Left ventricle myocardium inferior (tissue), 1 donor: Measurements from ENCODE around the gene OTOGL. TPM values are rescaled to one million over a fixed set of nuclear protein-coding genes. Genes with fewer than 3 reads are reported as not detected.

Experiments
- DNase-seq: peaks from one replicate; pipeline ENCODE4 v3.0.0-alpha.2; 2020
- H3K27ac ChIP-seq: fragments of 200-600 bp; replicated peaks from 2 replicates; pipeline ENCODE4 v1.8.0; 2021
- H3K27me3 ChIP-seq: fragments of 200-600 bp; 2 replicates; pipeline ENCODE4 v1.8.0; 2021; ENCODE audit warnings: low read depth
- H3K36me3 ChIP-seq: fragments of 200-600 bp; 2 replicates; pipeline ENCODE4 v1.8.0; 2021
- H3K4me1 ChIP-seq: fragments of 200-600 bp; 2 replicates; pipeline ENCODE4 v1.8.0; 2021
- H3K4me3 ChIP-seq: fragments of 200-600 bp; 2 replicates; pipeline ENCODE4 v1.8.0; 2021; ENCODE audit warnings: mild to moderate bottlenecking, moderate library complexity
- H3K9me3 ChIP-seq: fragments of 200-600 bp; replicated peaks from 2 replicates; pipeline ENCODE4 v1.8.0; 2021
- CTCF ChIP-seq: fragments of 200-600 bp; IDR thresholded peaks from 2 replicates; pipeline ENCODE4 v1.8.0; 2021; ENCODE audit warnings: antibody characterized with exemption, mild to moderate bottlenecking, borderline replicate concordance
- intact Hi-C: fragments of 100-400 bp; cut with micrococcal nuclease; formaldehyde crosslinking; loops from one replicate; pipeline ENCODE4 v1.11.0; 2022
- total RNA-seq: library from RNA; stranded (reverse); fragmentation: NEBNext Ultra II Directional; extraction: Animal tissue kit (Norgen Biotek cat#: 25700); gene quantifications from one replicate; pipeline ENCODE4 v1.2.1, GENCODE V29; 2021
- donor health status: DM: no; HTN: yes; CAD: no; lungs with severe emphysema.

OTOGL gene
- total RNA-seq, 1 donor from 2014 or later, result 0.27 TPM

DNA sequence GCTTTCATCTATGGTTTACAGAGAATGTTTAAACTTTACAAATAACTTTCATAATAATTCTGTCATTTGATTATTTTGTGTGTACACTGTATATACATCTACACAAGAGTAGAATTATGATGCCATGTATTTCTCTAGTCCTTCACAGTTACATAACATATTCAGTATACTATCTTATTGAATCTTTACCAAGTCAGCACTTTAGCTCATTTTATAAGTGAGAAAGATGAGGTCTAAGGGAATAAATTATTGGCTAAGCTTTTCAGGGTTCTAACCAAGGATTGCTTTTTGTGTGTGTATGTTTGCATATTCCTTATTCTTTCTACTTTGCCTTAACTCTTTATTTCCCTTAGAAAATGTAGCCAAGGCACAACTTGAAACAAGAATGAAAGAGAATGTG, 260.4 kb downstream of the OTOGL start:
- H3K4me3 ChIP-seq, result no peak overlapping the region
- H3K27ac ChIP-seq, result no peak overlapping the region
- H3K27me3 ChIP-seq, result no peaks in the 10 kb centered on the region
- no peak for DNase-seq
- H3K36me3 ChIP-seq, result no peaks in the 10 kb centered on the region
- H3K4me1 ChIP-seq, result no peaks in the 10 kb centered on the region
- peaks cover 9% of the 10 kb centered on the region for H3K9me3 ChIP-seq
- intact Hi-C loops, result no loop called here
- no peak for TF ChIP-seq CTCF

DNA sequence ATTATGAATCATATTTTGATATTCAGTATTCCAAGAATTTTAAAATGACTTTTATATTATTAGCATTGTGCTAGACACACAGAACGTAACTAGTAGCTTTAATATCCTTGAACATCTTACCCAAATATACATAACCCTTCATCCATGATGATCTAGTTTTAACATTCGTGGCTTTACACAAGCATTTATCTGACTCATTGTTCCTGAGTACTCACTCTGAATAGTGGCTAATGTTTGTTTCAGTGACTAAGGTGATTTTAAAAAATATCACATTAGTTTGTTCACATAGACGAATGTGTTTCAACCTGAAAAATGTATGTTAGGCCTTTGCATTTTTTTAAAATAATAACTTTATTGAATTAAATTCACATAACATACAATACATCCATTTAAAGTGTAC, 264.7 kb downstream of the OTOGL start:
- H3K9me3 ChIP-seq, result peaks cover 9% of the 10 kb centered on the region
- no peak overlapping the region for H3K4me3 ChIP-seq
- H3K4me1 ChIP-seq, result no peaks in the 10 kb centered on the region
- H3K36me3 ChIP-seq, result no peaks in the 10 kb centered on the region
- intact Hi-C loops, result no loop called here
- no peak for DNase-seq
- no peak for TF ChIP-seq CTCF
- no peak overlapping the region for H3K27ac ChIP-seq
- no peaks in the 10 kb centered on the region for H3K27me3 ChIP-seq

DNA sequence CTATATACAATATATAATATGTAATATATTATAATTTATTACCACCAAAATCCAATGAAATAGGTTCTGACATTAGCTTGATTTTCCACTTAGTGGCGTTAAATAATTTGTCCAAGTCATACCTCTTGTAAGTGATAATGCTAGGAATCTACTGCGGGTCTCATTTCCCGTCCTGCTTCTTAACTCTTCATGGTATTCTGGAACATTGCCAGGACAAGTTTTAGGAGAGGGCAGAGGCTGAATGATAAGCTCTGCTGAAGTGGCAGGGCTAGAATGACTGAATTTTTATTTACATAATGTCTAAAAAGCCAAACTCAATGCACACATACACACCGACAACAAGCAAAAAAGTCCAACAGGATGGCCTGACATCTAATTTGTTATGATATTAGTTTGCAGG, 274.3 kb downstream of the OTOGL start:
- Histone ChIP-seq H3K4me1 (no peaks in the 10 kb centered on the region), H3K27ac (no peak overlapping the region), H3K4me3 (no peak overlapping the region), H3K27me3 (no peaks in the 10 kb centered on the region), H3K9me3 (no peaks in the 10 kb centered on the region), H3K36me3 (no peaks in the 10 kb centered on the region)
- TF ChIP-seq CTCF, result no peak
- intact Hi-C loops, result no loop called here
- no peak for DNase-seq

GRCh38 chr12:80374615-80375014, 275.3 kb downstream of the OTOGL start:
- TF ChIP-seq CTCF, result no peak
- intact Hi-C loops, result no loop called here
- H3K27ac ChIP-seq, result no peak overlapping the region
- H3K4me1 ChIP-seq, result no peaks in the 10 kb centered on the region
- no peaks in the 10 kb centered on the region for H3K9me3 ChIP-seq
- no peaks in the 10 kb centered on the region for H3K36me3 ChIP-seq
- no peak for DNase-seq
- no peak overlapping the region for H3K4me3 ChIP-seq
- no peaks in the 10 kb centered on the region for H3K27me3 ChIP-seq

- Histone ChIP-seq H3K4me1 (no peaks in the 10 kb centered on the region), H3K36me3 (no peaks in the 10 kb centered on the region), H3K9me3 (no peaks in the 10 kb centered on the region), H3K27ac (no peak overlapping the region), H3K4me3 (no peak overlapping the region), H3K27me3 (no peaks in the 10 kb centered on the region)
- TF ChIP-seq CTCF, result no peak
- no peak for DNase-seq
- intact Hi-C loops, result no loop called here
Observed at GRCh38 chr12:80377140-80377794, 277.9 kb downstream of the OTOGL start.

GRCh38 chr12:80381121-80381520, 281.8 kb downstream of the OTOGL start:
- no peak overlapping the region for H3K4me3 ChIP-seq
- TF ChIP-seq CTCF, result no peak
- DNase-seq, result no peak
- H3K4me1 ChIP-seq, result no peaks in the 10 kb centered on the region
- intact Hi-C loops, result no loop called here
- no peaks in the 10 kb centered on the region for H3K27me3 ChIP-seq
- no peaks in the 10 kb centered on the region for H3K9me3 ChIP-seq
- H3K36me3 ChIP-seq, result no peaks in the 10 kb centered on the region
- H3K27ac ChIP-seq, result no peak overlapping the region
